CD4-positive, alpha-beta T cell treated with Interleukin-17A for 4 hours (primary cell): ENCODE results near the gene C19orf33.

Experiments used
- DNase-seq: peaks from one replicate; pipeline ENCODE4 v3.0.0-alpha.2; 2020; ENCODE audit warnings: mixed read lengths

Gene C19orf33

GRCh38 chr19:38280030-38280921 lies 23.8 kb upstream of the C19orf33 start:
- DNase-seq = no peak

- no peak for DNase-seq
Observed at GRCh38 chr19:38281811-38282566, 22.1 kb upstream of the C19orf33 start.

- no peak for DNase-seq
Observed at GRCh38 chr19:38283271-38283670, 20.8 kb upstream of the C19orf33 start.

GRCh38 chr19:38284422-38284821 lies 19.6 kb upstream of the C19orf33 start:
- DNase-seq = no peak

- DNase-seq = no peak
Observed at GRCh38 chr19:38285567-38285966, 18.5 kb upstream of the C19orf33 start.

GRCh38 chr19:38287604-38288003 lies 16.4 kb upstream of the C19orf33 start:
- no peak for DNase-seq

GRCh38 chr19:38288123-38288855 lies 15.8 kb upstream of the C19orf33 start:
- no peak for DNase-seq

GRCh38 chr19:38289955-38290354 lies 14.1 kb upstream of the C19orf33 start:
- no peak for DNase-seq

GRCh38 chr19:38290631-38291147 lies 13.4 kb upstream of the C19orf33 start:
- DNase-seq = no peak

GRCh38 chr19:38291855-38292254 lies 12.2 kb upstream of the C19orf33 start:
- no peak for DNase-seq

GRCh38 chr19:38293281-38293680 lies 10.8 kb upstream of the C19orf33 start:
- no peak for DNase-seq

- DNase-seq = no peak
Observed at GRCh38 chr19:38294090-38294489, 10.0 kb upstream of the C19orf33 start.

GRCh38 chr19:38298821-38299680 lies 5.0 kb upstream of the C19orf33 start:
- DNase-seq = no peak

GRCh38 chr19:38304352-38304865 lies 358 bp downstream of the C19orf33 start:
- no peak for DNase-seq

- DNase-seq = no peak
Observed at GRCh38 chr19:38304866-38305429, 897 bp downstream of the C19orf33 start.

GRCh38 chr19:38306236-38306635 lies 2.2 kb downstream of the C19orf33 start:
- no peak for DNase-seq

- DNase-seq = no peak
Observed at GRCh38 chr19:38307076-38307475, 3.0 kb downstream of the C19orf33 start.

- DNase-seq = no peak
Observed at GRCh38 chr19:38307597-38307996, 3.5 kb downstream of the C19orf33 start.

- DNase-seq = no peak
Observed at GRCh38 chr19:38308006-38308766, 4.1 kb downstream of the C19orf33 start.

- no peak for DNase-seq
Observed at GRCh38 chr19:38308926-38309614, 5.0 kb downstream of the C19orf33 start.
